ENCODE measurements around the gene UBE3C.

DNA sequence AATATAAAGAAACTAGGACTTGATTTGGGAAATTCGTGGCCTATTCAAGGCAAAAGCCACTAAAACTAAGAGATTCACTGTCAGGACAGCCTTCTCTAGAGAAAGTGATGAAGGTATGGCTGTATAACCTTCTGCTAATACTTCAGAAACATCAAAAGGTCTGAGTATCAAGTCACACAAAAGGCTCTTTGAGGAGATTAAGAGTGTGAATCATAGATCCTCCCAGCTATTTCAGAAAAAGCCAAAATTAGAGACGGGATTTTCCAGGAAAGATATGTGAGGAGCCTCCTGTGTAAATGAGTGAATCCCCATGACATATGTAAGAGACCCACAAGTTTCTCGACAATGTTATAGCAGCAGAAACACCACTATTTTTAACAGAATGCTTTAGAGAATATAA lies 56.2 kb downstream of the UBE3C start:
- TF ChIP-seq, protein P1, sequence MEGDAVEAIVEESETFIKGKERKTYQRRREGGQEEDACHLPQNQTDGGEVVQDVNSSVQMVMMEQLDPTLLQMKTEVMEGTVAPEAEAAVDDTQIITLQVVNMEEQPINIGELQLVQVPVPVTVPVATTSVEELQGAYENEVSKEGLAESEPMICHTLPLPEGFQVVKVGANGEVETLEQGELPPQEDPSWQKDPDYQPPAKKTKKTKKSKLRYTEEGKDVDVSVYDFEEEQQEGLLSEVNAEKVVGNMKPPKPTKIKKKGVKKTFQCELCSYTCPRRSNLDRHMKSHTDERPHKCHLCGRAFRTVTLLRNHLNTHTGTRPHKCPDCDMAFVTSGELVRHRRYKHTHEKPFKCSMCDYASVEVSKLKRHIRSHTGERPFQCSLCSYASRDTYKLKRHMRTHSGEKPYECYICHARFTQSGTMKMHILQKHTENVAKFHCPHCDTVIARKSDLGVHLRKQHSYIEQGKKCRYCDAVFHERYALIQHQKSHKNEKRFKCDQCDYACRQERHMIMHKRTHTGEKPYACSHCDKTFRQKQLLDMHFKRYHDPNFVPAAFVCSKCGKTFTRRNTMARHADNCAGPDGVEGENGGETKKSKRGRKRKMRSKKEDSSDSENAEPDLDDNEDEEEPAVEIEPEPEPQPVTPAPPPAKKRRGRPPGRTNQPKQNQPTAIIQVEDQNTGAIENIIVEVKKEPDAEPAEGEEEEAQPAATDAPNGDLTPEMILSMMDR (IDR thresholded peaks at IDR 0.05): no peak
- no peak for TF ChIP-seq POLR2A (IDR thresholded peaks at IDR 0.05)
